Karpas-422 (cell line): ENCODE measurements around the gene PRR23B. TPM values are rescaled to one million over a fixed set of nuclear protein-coding genes. Genes with fewer than 3 reads are reported as not detected.
"Not testable (repeated sequence)": the region's sequence is repeated elsewhere in the genome, so short reads cannot be mapped to it uniquely, and the experiment has no call there.

Source experiments
- DNase-seq: peaks from one replicate; pipeline ENCODE4 v3.0.0-alpha.2; 2015
- H2AFZ ChIP-seq: fragments of 200-600 bp; sonication (generic); 2 replicates; pipeline ENCODE4 v1.6.1; 2014; ENCODE audit warnings: antibody characterized with exemption, low read length, mixed read lengths
- H3K27ac ChIP-seq: fragments of 200-600 bp; sonication (generic); 2 replicates; pipeline ENCODE4 v1.5.1; 2014; ENCODE audit warnings: mild to moderate bottlenecking, low read length, moderate library complexity
- H3K27me3 ChIP-seq: fragments of 200-600 bp; sonication (generic); 2 replicates; pipeline ENCODE4 v1.6.1; 2014; ENCODE audit warnings: low read length, mixed read lengths
- H3K36me3 ChIP-seq: fragments of 200-600 bp; sonication (generic); 2 replicates; pipeline ENCODE4 v1.6.1; 2014; ENCODE audit warnings: low read length, mixed read lengths; ENCODE audit not compliant: insufficient read depth
- H3K4me1 ChIP-seq: fragments of 200-600 bp; sonication (generic); 2 replicates; pipeline ENCODE4 v1.6.1; 2014; ENCODE audit warnings: mild to moderate bottlenecking, low read length, mixed read lengths
- H3K4me2 ChIP-seq: fragments of 200-600 bp; sonication (generic); 2 replicates; pipeline ENCODE4 v1.6.1; 2014; ENCODE audit warnings: low read length, low read depth, mild to moderate bottlenecking; ENCODE audit not compliant: poor library complexity, severe bottlenecking
- H3K4me3 ChIP-seq: fragments of 200-600 bp; sonication (generic); 2 replicates; pipeline ENCODE4 v1.5.1; 2014; ENCODE audit warnings: mild to moderate bottlenecking, antibody characterized with exemption, low read length, mixed read lengths
- H3K79me2 ChIP-seq: fragments of 200-600 bp; sonication (generic); 2 replicates; pipeline ENCODE4 v1.6.1; 2014; ENCODE audit warnings: mild to moderate bottlenecking, low read length, mixed read lengths
- H3K9ac ChIP-seq: fragments of 200-600 bp; sonication (generic); 2 replicates; pipeline ENCODE4 v1.6.0; 2014; ENCODE audit warnings: low read length
- H3K9me2 ChIP-seq: fragments of 200-600 bp; sonication (generic), shearing (Covaris generic); replicated peaks from 2 replicates; pipeline ENCODE4 v1.6.0; 2014; ENCODE audit warnings: mild to moderate bottlenecking, low read length, moderate library complexity; ENCODE audit not compliant: insufficient read depth
- H3K9me3 ChIP-seq: fragments of 300-700, 200-600 bp; sonication (generic); 2 replicates; pipeline ENCODE4 v1.6.1; 2014; ENCODE audit warnings: low read length, mixed read lengths
- H4K20me1 ChIP-seq: fragments of 200-600 bp; sonication (generic); 2 replicates; pipeline ENCODE4 v1.6.1; 2014; ENCODE audit warnings: mild to moderate bottlenecking, antibody characterized with exemption, low read length, low read depth; ENCODE audit not compliant: insufficient read depth
- total RNA-seq: library from RNA; depleted of rRNA; stranded (reverse); fragments of >200 nt; shearing (Covaris generic); gene quantifications from 2 replicates; pipeline ENCODE4 v1.2.3, GENCODE V29; 2014; ENCODE audit warnings: low replicate concordance

Gene PRR23B
- total RNA-seq, 1 experiment from 2014 or later = not detected

GRCh38 chr3:139030576-139030975 is 9.8 kb upstream of the PRR23B start:
- DNase-seq, H3K9me3 ChIP-seq, H3K9ac ChIP-seq, H3K79me2 ChIP-seq, H2AFZ ChIP-seq, H3K4me1 ChIP-seq, H3K4me2 ChIP-seq, H3K4me3 ChIP-seq, H3K27ac ChIP-seq, H3K27me3 ChIP-seq, H4K20me1 ChIP-seq, H3K9me2 ChIP-seq, H3K36me3 ChIP-seq: not testable (repeated sequence)

GRCh38 chr3:139024968-139025367 is 4.2 kb upstream of the PRR23B start:
- Histone ChIP-seq H4K20me1 (no peaks in the 10 kb centered on the region), H3K9me2 (no peaks in the 10 kb centered on the region), H3K36me3 (no peaks in the 10 kb centered on the region), H3K27ac (no peak overlapping the region), H3K27me3 (no peaks in the 10 kb centered on the region), H3K9me3 (no peaks in the 10 kb centered on the region), H3K4me1 (no peaks in the 10 kb centered on the region), H3K9ac (no peak overlapping the region), H2AFZ (no peak overlapping the region), H3K4me2 (no peak overlapping the region), H3K4me3 (no peak overlapping the region), H3K79me2 (no peaks in the 10 kb centered on the region)
- DNase-seq = no peak

GRCh38 chr3:139020036-139020867 is 474 bp downstream of the PRR23B start:
- Histone ChIP-seq H3K79me2 (no peaks in the 10 kb centered on the region), H3K36me3 (no peaks in the 10 kb centered on the region), H3K4me3 (no peak overlapping the region), H3K9ac (no peak overlapping the region), H3K9me2 (no peaks in the 10 kb centered on the region), H2AFZ (no peak overlapping the region), H3K9me3 (no peaks in the 10 kb centered on the region), H3K27me3 (no peaks in the 10 kb centered on the region), H3K4me1 (no peaks in the 10 kb centered on the region), H4K20me1 (no peaks in the 10 kb centered on the region), H3K27ac (no peak overlapping the region), H3K4me2 (no peak overlapping the region)
- DNase-seq = no peak

- H3K79me2 ChIP-seq = no peaks in the 10 kb centered on the region
- no peak overlapping the region for H3K4me3 ChIP-seq
- no peaks in the 10 kb centered on the region for H3K9me2 ChIP-seq
- DNase-seq = no peak
- H4K20me1 ChIP-seq = no peaks in the 10 kb centered on the region
- no peaks in the 10 kb centered on the region for H3K4me1 ChIP-seq
- no peaks in the 10 kb centered on the region for H3K36me3 ChIP-seq
- no peak overlapping the region for H3K4me2 ChIP-seq
- H3K9ac ChIP-seq = no peak overlapping the region
- H3K27me3 ChIP-seq = no peaks in the 10 kb centered on the region
- H3K27ac ChIP-seq = no peak overlapping the region
- H2AFZ ChIP-seq = no peak overlapping the region
- H3K9me3 ChIP-seq = no peaks in the 10 kb centered on the region
Observed at GRCh38 chr3:139016430-139017048, 4.2 kb downstream of the PRR23B start.

- Histone ChIP-seq H3K4me2 (no peak within 1 kb of the TSS), H4K20me1 (no peaks in the 10 kb centered on the region), H3K27ac (no peak within 1 kb of the TSS), H3K9ac (no peak within 1 kb of the TSS), H3K36me3 (no peaks in the 10 kb centered on the region), H3K9me3 (no peaks in the 10 kb centered on the region), H3K4me1 (no peaks in the 10 kb centered on the region), H2AFZ (no peak within 1 kb of the TSS), H3K4me3 (no peak within 1 kb of the TSS), H3K79me2 (no peaks in the 10 kb centered on the region), H3K27me3 (no peaks in the 10 kb centered on the region), H3K9me2 (no peaks in the 10 kb centered on the region)
- no peak for DNase-seq
Observed at GRCh38 chr3:139006051-139006716, 14.5 kb downstream of the PRR23B start, which contains the start of gene PRR23A. TSS of gene PRR23A (minus strand) at chr3:139006268. CDS start at chr3:139006268, 0 bp downstream.

- no peak overlapping the region for H3K27ac ChIP-seq
Observed at GRCh38 chr3:139005356-139005993, 15.3 kb downstream of the PRR23B start.

GRCh38 chr3:138995706-138996105 is 25.0 kb downstream of the PRR23B start:
- H3K9me3 ChIP-seq = no peaks in the 10 kb centered on the region
- H3K9me2 ChIP-seq = no peaks in the 10 kb centered on the region
- no peak overlapping the region for H3K9ac ChIP-seq
- no peak overlapping the region for H3K4me2 ChIP-seq
- no peaks in the 10 kb centered on the region for H3K79me2 ChIP-seq
- no peaks in the 10 kb centered on the region for H3K36me3 ChIP-seq
- no peaks in the 10 kb centered on the region for H3K27me3 ChIP-seq
- H2AFZ ChIP-seq = no peak overlapping the region
- no peak for DNase-seq
- H4K20me1 ChIP-seq = no peaks in the 10 kb centered on the region
- no peaks in the 10 kb centered on the region for H3K4me1 ChIP-seq
- H3K27ac ChIP-seq = no peak overlapping the region
- no peak overlapping the region for H3K4me3 ChIP-seq

More at GRCh38 chr3:139005356-139005993, 15.3 kb downstream of the PRR23B start:
- Histone ChIP-seq H3K9ac (no peak overlapping the region), H4K20me1 (no peaks in the 10 kb centered on the region), H3K9me3 (no peaks in the 10 kb centered on the region), H3K36me3 (no peaks in the 10 kb centered on the region), H2AFZ (no peak overlapping the region), H3K27me3 (no peaks in the 10 kb centered on the region), H3K79me2 (no peaks in the 10 kb centered on the region), H3K4me1 (no peaks in the 10 kb centered on the region), H3K9me2 (no peaks in the 10 kb centered on the region), H3K4me2 (no peak overlapping the region), H3K4me3 (no peak overlapping the region)
- no peak for DNase-seq

- Histone ChIP-seq H3K9ac (no peak overlapping the region), H3K9me2 (no peaks in the 10 kb centered on the region)
Observed at GRCh38 chr3:138987181-138987580, 33.5 kb downstream of the PRR23B start.

More at GRCh38 chr3:138987181-138987580, 33.5 kb downstream of the PRR23B start:
- H3K4me1 ChIP-seq = no peaks in the 10 kb centered on the region
- H2AFZ ChIP-seq = no peak overlapping the region
- no peak overlapping the region for H3K4me3 ChIP-seq
- no peaks in the 10 kb centered on the region for H3K36me3 ChIP-seq
- no peaks in the 10 kb centered on the region for H4K20me1 ChIP-seq
- no peak overlapping the region for H3K27ac ChIP-seq
- no peaks in the 10 kb centered on the region for H3K79me2 ChIP-seq
- no peak for DNase-seq
- no peak overlapping the region for H3K4me2 ChIP-seq
- no peaks in the 10 kb centered on the region for H3K27me3 ChIP-seq
- no peaks in the 10 kb centered on the region for H3K9me3 ChIP-seq
